Esophagus muscularis mucosa (tissue), 4 donors: Measurements from ENCODE around the gene SQSTM1.

Experiments
- CTCF ChIP-seq, 3 experiments: fragments of 200-600 bp in 2 of 3; fragments of 450-650 bp in 1 of 3; sonication (generic) in 2 of 3; IDR thresholded peaks; one replicate each; pipeline ENCODE4 v1.5.1; 2017 to 2019; ENCODE audit warnings: antibody characterized with exemption in 3 of 3, mild to moderate bottlenecking in 2 of 3, moderate library complexity in 1 of 3
- EP300 ChIP-seq: sonication (generic); formaldehyde crosslinking; IDR thresholded peaks from one replicate; pipeline ENCODE4 v1.6.1; 2017; ENCODE audit warnings: antibody characterized with exemption
- POLR2A ChIP-seq: fragments of 450-650 bp; IDR thresholded peaks from one replicate; pipeline ENCODE4 v1.6.1; 2017; ENCODE audit warnings: antibody characterized with exemption, moderate library complexity, mild to moderate bottlenecking, low read depth
- POLR2AphosphoS5 ChIP-seq, 2 donors: sonication (generic); formaldehyde crosslinking; IDR thresholded peaks; one replicate each; pipeline ENCODE4 v1.6.1; 2017; ENCODE audit warnings: antibody characterized with exemption in 2 of 2

DNA sequence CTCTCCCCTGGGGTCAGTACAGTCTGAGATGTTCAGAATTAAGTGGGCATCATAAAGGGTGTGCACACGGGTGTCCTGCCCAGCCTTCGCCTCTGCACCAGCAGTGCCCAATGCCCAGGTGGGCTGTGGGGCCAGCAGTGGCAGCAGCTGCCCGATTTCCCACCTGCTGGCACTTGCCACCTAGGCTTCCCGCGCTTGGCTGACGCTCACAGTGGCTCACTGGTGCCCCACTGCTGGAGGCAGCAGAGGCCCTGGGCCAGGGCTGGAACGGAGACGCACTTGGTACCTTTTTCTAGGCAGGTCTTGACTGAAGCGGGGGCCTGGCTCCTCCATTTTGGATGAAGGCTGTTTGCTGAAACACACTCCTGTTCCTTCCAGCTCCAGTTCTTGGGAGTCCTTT, 20.9 kb downstream of the SQSTM1 start:
- TF ChIP-seq EP300 (no peak), CTCF (IDR thresholded peaks at IDR 0.05) (no peak), POLR2AphosphoS5 (IDR thresholded peaks at IDR 0.05) (no peak), POLR2A (no peak)
